Parathyroid adenoma (tissue), 2 donors: ENCODE measurements around the gene PTPRD.

ENCODE experiments used
- H2AFZ ChIP-seq: fragments of 300-600 bp; sonication (generic); one replicate; pipeline ENCODE4 v1.7.0; 2017; ENCODE audit warnings: antibody characterized with exemption, mild to moderate bottlenecking
- H3K27ac ChIP-seq: fragments of 300-600 bp; sonication (generic); one replicate; pipeline ENCODE4 v1.7.0; 2017
- H3K27me3 ChIP-seq: fragments of 300-600 bp; sonication (generic); one replicate; pipeline ENCODE4 v1.7.0; 2017; ENCODE audit warnings: low read length; ENCODE audit not compliant: control insufficient read depth, insufficient read depth
- H3K36me3 ChIP-seq: fragments of 300-600 bp; sonication (generic); one replicate; pipeline ENCODE4 v1.7.0; 2017; ENCODE audit warnings: low read length; ENCODE audit not compliant: control insufficient read depth, insufficient read depth
- H3K4me1 ChIP-seq: fragments of 300-600 bp; sonication (generic); one replicate; pipeline ENCODE4 v1.7.0; 2017; ENCODE audit warnings: control low read depth
- H3K4me2 ChIP-seq: fragments of 300-600 bp; sonication (generic); one replicate; pipeline ENCODE4 v1.7.0; 2017; ENCODE audit warnings: low read length
- H3K4me3 ChIP-seq: fragments of 300-600 bp; sonication (generic); one replicate; pipeline ENCODE4 v1.7.0; 2017; ENCODE audit warnings: low read depth, low read length
- H3K79me2 ChIP-seq: fragments of 300-600 bp; sonication (generic); one replicate; pipeline ENCODE4 v1.7.0; 2017; ENCODE audit warnings: control low read depth
- H3K9ac ChIP-seq: fragments of 300-600 bp; sonication (generic); one replicate; pipeline ENCODE4 v1.7.0; 2017; ENCODE audit warnings: mild to moderate bottlenecking
- H3K9me3 ChIP-seq: fragments of 300-600 bp; sonication (generic); one replicate; pipeline ENCODE4 v1.7.0; 2017; ENCODE audit warnings: low read length; ENCODE audit not compliant: control insufficient read depth
- TF ChIP-seq, protein P1 (sequence below): fragments of 300-600 bp; sonication (generic); IDR thresholded peaks from one replicate; pipeline ENCODE4 v1.7.0; 2017; ENCODE audit warnings: antibody characterized with exemption, mild to moderate bottlenecking
- donor health status: primary hyperparathyroidism.

The PTPRD gene

DNA sequence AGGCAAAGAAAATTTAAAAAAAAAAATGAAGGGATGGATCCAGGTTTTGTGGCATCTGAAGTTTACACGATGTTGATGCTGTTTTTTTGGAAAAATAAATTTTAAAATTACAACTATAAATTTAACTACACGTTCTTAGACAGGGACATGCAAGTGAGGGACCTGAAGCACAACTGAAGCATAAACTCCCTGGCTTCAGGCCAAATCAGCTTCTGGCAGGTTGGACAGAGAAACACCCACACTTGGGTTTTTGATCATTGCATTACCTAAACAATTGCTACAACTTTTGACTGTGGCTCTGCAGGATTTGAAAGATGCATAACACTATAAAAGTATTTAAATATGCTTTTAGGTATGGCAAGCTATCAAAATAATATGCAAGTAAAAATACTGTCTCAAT lies 1494.9 kb downstream of the PTPRD start:
- Histone ChIP-seq H3K79me2 (no peaks in the 10 kb centered on the region), H2AFZ (no peak overlapping the region), H3K36me3 (no peaks in the 10 kb centered on the region), H3K4me1 (no peaks in the 10 kb centered on the region), H3K27ac (no peak overlapping the region), H3K9ac (no peak overlapping the region), H3K9me3 (no peaks in the 10 kb centered on the region), H3K27me3 (no peaks in the 10 kb centered on the region), H3K4me3 (no peak overlapping the region), H3K4me2 (no peak overlapping the region)
- TF ChIP-seq, protein P1, sequence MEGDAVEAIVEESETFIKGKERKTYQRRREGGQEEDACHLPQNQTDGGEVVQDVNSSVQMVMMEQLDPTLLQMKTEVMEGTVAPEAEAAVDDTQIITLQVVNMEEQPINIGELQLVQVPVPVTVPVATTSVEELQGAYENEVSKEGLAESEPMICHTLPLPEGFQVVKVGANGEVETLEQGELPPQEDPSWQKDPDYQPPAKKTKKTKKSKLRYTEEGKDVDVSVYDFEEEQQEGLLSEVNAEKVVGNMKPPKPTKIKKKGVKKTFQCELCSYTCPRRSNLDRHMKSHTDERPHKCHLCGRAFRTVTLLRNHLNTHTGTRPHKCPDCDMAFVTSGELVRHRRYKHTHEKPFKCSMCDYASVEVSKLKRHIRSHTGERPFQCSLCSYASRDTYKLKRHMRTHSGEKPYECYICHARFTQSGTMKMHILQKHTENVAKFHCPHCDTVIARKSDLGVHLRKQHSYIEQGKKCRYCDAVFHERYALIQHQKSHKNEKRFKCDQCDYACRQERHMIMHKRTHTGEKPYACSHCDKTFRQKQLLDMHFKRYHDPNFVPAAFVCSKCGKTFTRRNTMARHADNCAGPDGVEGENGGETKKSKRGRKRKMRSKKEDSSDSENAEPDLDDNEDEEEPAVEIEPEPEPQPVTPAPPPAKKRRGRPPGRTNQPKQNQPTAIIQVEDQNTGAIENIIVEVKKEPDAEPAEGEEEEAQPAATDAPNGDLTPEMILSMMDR = no peak

DNA sequence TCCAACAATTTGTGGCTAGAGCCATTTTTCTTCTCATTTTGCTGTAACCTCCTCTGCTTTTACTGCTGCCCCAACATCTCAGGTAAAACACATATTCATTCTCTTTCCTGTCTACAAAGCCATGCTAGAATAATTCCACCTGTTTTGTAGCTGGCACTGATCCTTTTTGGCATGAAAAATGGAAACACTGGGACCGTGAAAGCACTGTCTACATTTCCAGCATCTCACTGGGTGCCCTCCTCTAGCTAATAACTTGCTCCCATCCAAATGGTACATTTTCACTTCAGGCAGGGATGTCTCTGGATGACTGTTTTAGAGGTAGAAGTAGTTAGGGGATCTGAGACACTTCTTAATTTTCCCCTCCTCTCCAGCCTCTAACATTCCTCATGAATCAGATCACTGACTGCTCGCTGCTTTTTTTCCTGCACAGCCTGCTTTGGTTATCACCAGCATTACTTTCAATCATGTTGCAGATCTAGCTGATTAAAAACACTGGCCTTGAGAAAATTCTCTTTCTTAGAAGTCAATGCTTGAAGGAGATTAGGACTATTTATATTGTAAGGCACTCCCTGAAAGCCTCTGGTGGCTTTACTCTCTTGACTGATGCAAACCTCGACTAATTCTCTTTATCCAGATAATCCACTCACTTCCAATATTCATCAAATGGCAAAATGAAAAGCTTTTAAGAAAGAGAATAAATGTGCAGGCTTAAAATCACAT lies 1500.6 kb downstream of the PTPRD start:
- Histone ChIP-seq H2AFZ (no peak overlapping the region), H3K9ac (no peak overlapping the region), H3K4me3 (no peak overlapping the region), H3K36me3 (no peaks in the 10 kb centered on the region), H3K27ac (no peak overlapping the region), H3K27me3 (no peaks in the 10 kb centered on the region), H3K9me3 (no peaks in the 10 kb centered on the region), H3K4me1 (no peaks in the 10 kb centered on the region), H3K79me2 (no peaks in the 10 kb centered on the region), H3K4me2 (no peak overlapping the region)
- TF ChIP-seq, protein P1 = no peak

DNA sequence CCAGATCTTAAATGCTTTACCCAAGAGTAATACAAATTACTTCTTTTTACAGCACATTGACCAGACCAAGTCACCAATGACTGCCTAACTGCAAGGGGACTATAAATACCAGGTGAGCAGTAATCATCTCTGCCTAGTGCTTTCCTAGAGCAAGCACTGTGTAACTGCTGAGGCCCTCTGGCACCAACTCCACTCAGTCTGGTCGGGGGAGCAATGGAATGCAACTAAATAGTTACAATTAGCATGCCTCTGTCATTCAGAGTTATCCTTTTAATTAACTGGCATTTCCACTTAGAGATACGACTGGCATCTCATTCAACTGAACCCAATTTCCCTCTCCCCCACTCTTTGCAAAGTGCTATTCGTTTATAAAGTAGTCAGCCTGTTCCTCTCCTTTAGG lies 1504.2 kb downstream of the PTPRD start:
- TF ChIP-seq, protein P1 = no peak
- Histone ChIP-seq H3K79me2 (no peaks in the 10 kb centered on the region), H3K4me2 (no peak overlapping the region), H3K9me3 (no peaks in the 10 kb centered on the region), H3K27me3 (no peaks in the 10 kb centered on the region), H3K27ac (no peak overlapping the region), H3K4me1 (no peaks in the 10 kb centered on the region), H3K9ac (no peak overlapping the region), H3K4me3 (no peak overlapping the region), H2AFZ (no peak overlapping the region), H3K36me3 (no peaks in the 10 kb centered on the region)

DNA sequence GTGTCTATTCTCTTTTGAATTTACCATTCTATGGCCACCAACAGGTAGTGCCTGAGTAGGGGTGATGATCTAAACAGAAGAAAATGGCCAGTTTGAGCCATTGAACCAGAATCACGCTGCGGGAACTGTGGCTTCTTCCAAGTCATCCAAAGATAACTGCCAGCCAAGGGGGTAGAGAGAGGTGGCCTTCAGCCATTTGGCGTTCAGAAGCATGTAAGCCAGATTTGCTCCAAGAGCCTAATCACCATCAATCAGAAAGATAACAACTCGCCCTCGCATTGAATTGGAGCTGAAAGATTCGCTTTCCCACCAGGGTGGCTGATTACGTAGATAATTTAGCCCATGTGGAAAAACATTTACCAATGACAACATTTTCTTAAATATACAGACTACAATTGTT lies 1510.5 kb downstream of the PTPRD start:
- H3K4me2 ChIP-seq = no peak overlapping the region
- H3K36me3 ChIP-seq = no peaks in the 10 kb centered on the region
- H3K27ac ChIP-seq = no peak overlapping the region
- no peak overlapping the region for H3K4me3 ChIP-seq
- no peaks in the 10 kb centered on the region for H3K27me3 ChIP-seq
- no peaks in the 10 kb centered on the region for H3K4me1 ChIP-seq
- no peaks in the 10 kb centered on the region for H3K79me2 ChIP-seq
- TF ChIP-seq, protein P1 = no peak
- no peak overlapping the region for H3K9ac ChIP-seq
- H3K9me3 ChIP-seq = no peaks in the 10 kb centered on the region
- H2AFZ ChIP-seq = no peak overlapping the region

DNA sequence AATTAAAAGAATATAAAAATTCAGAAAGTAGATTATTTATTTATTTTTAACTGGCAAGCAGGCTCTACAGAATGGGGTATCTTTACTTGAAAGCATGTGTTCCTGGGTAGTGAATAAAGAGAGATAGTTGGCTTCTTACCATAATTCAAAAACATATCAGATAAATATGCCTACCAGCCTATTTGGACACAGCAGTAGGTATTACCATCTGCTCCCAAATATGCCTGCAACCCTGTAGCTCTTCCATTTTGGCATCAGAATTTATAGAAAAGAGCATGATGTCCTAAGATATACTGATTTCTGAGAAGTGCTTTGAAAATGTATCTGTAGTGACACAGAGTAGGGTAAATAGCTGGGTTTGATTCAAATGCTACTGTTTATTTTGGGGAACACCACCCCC lies 1512.7 kb downstream of the PTPRD start:
- TF ChIP-seq, protein P1 = no peak
- Histone ChIP-seq H3K27me3 (no peaks in the 10 kb centered on the region), H3K9me3 (no peaks in the 10 kb centered on the region), H3K4me1 (no peaks in the 10 kb centered on the region), H3K36me3 (no peaks in the 10 kb centered on the region), H3K4me3 (no peak overlapping the region), H3K4me2 (no peak overlapping the region), H3K27ac (no peak overlapping the region), H3K9ac (no peak overlapping the region), H2AFZ (no peak overlapping the region), H3K79me2 (no peaks in the 10 kb centered on the region)
